Measurements from ENCODE around the gene ORM1. TPM values are rescaled to one million over a fixed set of nuclear protein-coding genes. Genes with fewer than 3 reads are reported as not detected.

ORM1 gene
- total RNA-seq, 1 experiment from 2014 or later: not detected

- no peak overlapping the region for H3K9ac ChIP-seq (ENCODE audit: low read length)
- H3K27ac ChIP-seq (ENCODE audit: low read length): no peak overlapping the region
- no peak overlapping the region for H2AFZ ChIP-seq (ENCODE audit: low read length)
- no peak for ATAC-seq
- no peak for DNase-seq
- no peaks in the 10 kb centered on the region for H3F3A ChIP-seq (ENCODE audit: low read length, unreplicated experiment)
- peaks cover 25% of the 10 kb centered on the region for H3K4me1 ChIP-seq (ENCODE audit: insufficient read depth, low read length)
- H4K20me1 ChIP-seq (ENCODE audit: low read length): no peaks in the 10 kb centered on the region
- intact Hi-C loops (cut with micrococcal nuclease): no loop called here
- H3K4me2 ChIP-seq (ENCODE audit: low read length): no peak overlapping the region
- H3K36me3 ChIP-seq (ENCODE audit: low read depth, low read length): no peaks in the 10 kb centered on the region; the same call in 1 of the 2 replicates
- H3K9me2 ChIP-seq (replicated peaks; ENCODE audit: low read length): no peaks in the 10 kb centered on the region
- H3K9me3 ChIP-seq (ENCODE audit: low read length): no peaks in the 10 kb centered on the region
- CTCF ChIA-PET: interaction anchor here (0.6 kb wide), 1 partner anchor 29 kb away, joined by 3 read pairs; no protein-coding TSS in a partner anchor
- H3K79me2 ChIP-seq (ENCODE audit: low read length): no peaks in the 10 kb centered on the region
- POLR2A ChIA-PET (ENCODE audit: unreplicated experiment): no interaction called here
- no peak overlapping the region for H3K4me3 ChIP-seq (ENCODE audit: low read length)
- BruUV-seq (replicated peaks): no TSS peak
- TF ChIP-seq CTCF (conservative IDR thresholded peaks at IDR 0.05; ENCODE audit: low read depth, low read length): no peak
- TF ChIP-seq EZH2 (IDR thresholded peaks at IDR 0.05; ENCODE audit: low read length, unreplicated experiment): no peak
- TF ChIP-seq EZH2phosphoT487 (IDR thresholded peaks at IDR 0.05; ENCODE audit: borderline replicate concordance, low read length): no peak
- no peaks in the 10 kb centered on the region for H3K27me3 ChIP-seq (ENCODE audit: low read length)
Observed at GRCh38 chr9:114373960-114374730, 51.2 kb downstream of the ORM1 start.

- no peaks in the 10 kb centered on the region for H3K9me3 ChIP-seq (ENCODE audit: low read length)
- no peaks in the 10 kb centered on the region; the same call in 1 of the 2 replicates for H3K36me3 ChIP-seq (ENCODE audit: low read depth, low read length)
- no peaks in the 10 kb centered on the region for H3K9me2 ChIP-seq (replicated peaks; ENCODE audit: low read length)
- no peak overlapping the region for H3K27ac ChIP-seq (ENCODE audit: low read length)
- no peaks in the 10 kb centered on the region for H4K20me1 ChIP-seq (ENCODE audit: low read length)
- BruUV-seq (replicated peaks): no TSS peak
- TF ChIP-seq EZH2phosphoT487 (IDR thresholded peaks at IDR 0.05; ENCODE audit: borderline replicate concordance, low read length) (no peak), EZH2 (IDR thresholded peaks at IDR 0.05; ENCODE audit: low read length, unreplicated experiment) (no peak), CTCF (conservative IDR thresholded peaks at IDR 0.05; ENCODE audit: low read depth, low read length) (no peak)
- POLR2A ChIA-PET (ENCODE audit: unreplicated experiment): no interaction called here
- CTCF ChIA-PET: interaction anchor here (0.6 kb wide), 1 partner anchor 28 kb away, joined by 3 read pairs; no protein-coding TSS in a partner anchor
- intact Hi-C loops (cut with micrococcal nuclease): no loop called here
- no peaks in the 10 kb centered on the region for H3F3A ChIP-seq (ENCODE audit: low read length, unreplicated experiment)
- no peak overlapping the region for H3K9ac ChIP-seq (ENCODE audit: low read length)
- no peak for ATAC-seq
- H3K4me2 ChIP-seq (ENCODE audit: low read length): no peak overlapping the region
- no peak for DNase-seq
- no peaks in the 10 kb centered on the region for H3K79me2 ChIP-seq (ENCODE audit: low read length)
- H3K4me3 ChIP-seq (ENCODE audit: low read length): no peak overlapping the region
- H2AFZ ChIP-seq (ENCODE audit: low read length): no peak overlapping the region
- peaks cover 25% of the 10 kb centered on the region for H3K4me1 ChIP-seq (ENCODE audit: insufficient read depth, low read length)
- no peaks in the 10 kb centered on the region for H3K27me3 ChIP-seq (ENCODE audit: low read length)
Observed at GRCh38 chr9:114374936-114375335, 52.0 kb downstream of the ORM1 start.
